Mesothelial cell of epicardium (in vitro differentiated cells): ENCODE results near the gene MSTO1. TPM values are rescaled to one million over a fixed set of nuclear protein-coding genes. Genes with fewer than 3 reads are reported as not detected.
"Not testable (repeated sequence)": the region's sequence is repeated elsewhere in the genome, so short reads cannot be mapped to it uniquely, and the experiment has no call there.

ENCODE experiments used
- DNase-seq, 2 experiments: peaks; one replicate each; pipeline ENCODE4 v3.0.0; 2021; ENCODE audit warnings: low spot score in 2 of 2; ENCODE audit not compliant: unreplicated experiment in 2 of 2
- H3K27ac Mint-ChIP-seq: 2 replicates; pipeline ENCODE4 v1.8.0; 2021; ENCODE audit warnings: mixed read lengths
- H3K27me3 Mint-ChIP-seq: 2 replicates; pipeline ENCODE4 v1.8.0; 2021; ENCODE audit warnings: low read depth, mixed read lengths
- H3K36me3 Mint-ChIP-seq: 2 replicates; pipeline ENCODE4 v1.8.0; 2021; ENCODE audit warnings: mixed read lengths
- H3K4me1 Mint-ChIP-seq: 2 replicates; pipeline ENCODE4 v1.8.0; 2021; ENCODE audit warnings: mixed read lengths
- H3K4me3 Mint-ChIP-seq: 2 replicates; pipeline ENCODE4 v1.8.0; 2021; ENCODE audit warnings: mild to moderate bottlenecking, moderate library complexity, mixed read lengths
- H3K9me3 Mint-ChIP-seq: 2 replicates; pipeline ENCODE4 v1.8.0; 2021; ENCODE audit warnings: mixed read lengths
- CTCF ChIP-seq: fragments of 200-600 bp; sonication (generic); IDR thresholded peaks from one replicate; pipeline ENCODE4 v1.5.0; 2021; ENCODE audit warnings: antibody characterized with exemption; ENCODE audit not compliant: unreplicated experiment
- total RNA-seq: library from RNA; stranded (reverse); gene quantifications from 3 replicates; pipeline ENCODE4 v1.2.1, GENCODE V29; 2021

The MSTO1 gene
- total RNA-seq, 1 donor from 2014 or later = 55.5 TPM

- no peak for DNase-seq
- peaks cover 12% of the 10 kb centered on the region for H3K9me3 Mint-ChIP-seq
- H3K4me1 Mint-ChIP-seq = no peaks in the 10 kb centered on the region
- no peaks in the 10 kb centered on the region for H3K36me3 Mint-ChIP-seq
- H3K4me3 Mint-ChIP-seq = no peak overlapping the region
- no peaks in the 10 kb centered on the region for H3K27me3 Mint-ChIP-seq
- TF ChIP-seq CTCF = no peak
- H3K27ac Mint-ChIP-seq = no peak overlapping the region
These were observed 13.3 kb downstream of the MSTO1 start for GRCh38 chr1:155623357-155623756.

GRCh38 chr1:155626428-155626827, 16.4 kb downstream of the MSTO1 start:
- H3K36me3 Mint-ChIP-seq, DNase-seq, H3K4me1 Mint-ChIP-seq, H3K27ac Mint-ChIP-seq, H3K27me3 Mint-ChIP-seq, H3K4me3 Mint-ChIP-seq: not testable (repeated sequence)
- H3K9me3 Mint-ChIP-seq = peaks cover 12% of the 10 kb centered on the region

- Mint-ChIP-seq H3K27me3 (no peaks in the 10 kb centered on the region), H3K27ac (no peak overlapping the region), H3K4me3 (no peak overlapping the region), H3K4me1 (peaks cover 4% of the 10 kb centered on the region), H3K36me3 (peaks cover 2% of the 10 kb centered on the region), H3K9me3 (peaks cover 15% of the 10 kb centered on the region)
- DNase-seq = no peak
- TF ChIP-seq CTCF = no peak
These were observed 26.6 kb downstream of the MSTO1 start for GRCh38 chr1:155636397-155637153.

- Mint-ChIP-seq H3K27me3 (no peaks in the 10 kb centered on the region), H3K9me3 (peaks cover 27% of the 10 kb centered on the region), H3K36me3 (peaks cover 13% of the 10 kb centered on the region), H3K4me1 (peaks cover 6% of the 10 kb centered on the region), H3K27ac (no peak overlapping the region), H3K4me3 (no peak overlapping the region)
- DNase-seq = no peak
- no peak for TF ChIP-seq CTCF
These were observed 30.3 kb downstream of the MSTO1 start for GRCh38 chr1:155640367-155640766.

- Mint-ChIP-seq H3K36me3 (peaks cover 11% of the 10 kb centered on the region), H3K9me3 (peaks cover 24% of the 10 kb centered on the region), H3K4me1 (peaks cover 15% of the 10 kb centered on the region)
- not testable (repeated sequence) for DNase-seq, H3K27ac Mint-ChIP-seq, H3K4me3 Mint-ChIP-seq, H3K27me3 Mint-ChIP-seq
These were observed 32.7 kb downstream of the MSTO1 start for GRCh38 chr1:155642559-155643180.

GRCh38 chr1:155643230-155643629, 33.2 kb downstream of the MSTO1 start:
- H3K4me3 Mint-ChIP-seq = no peak overlapping the region
- H3K27me3 Mint-ChIP-seq = no peaks in the 10 kb centered on the region
- H3K36me3 Mint-ChIP-seq = peaks cover 11% of the 10 kb centered on the region

More at GRCh38 chr1:155643230-155643629, 33.2 kb downstream of the MSTO1 start:
- Mint-ChIP-seq H3K9me3 (peaks cover 24% of the 10 kb centered on the region), H3K4me1 (peaks cover 17% of the 10 kb centered on the region), H3K27ac (no peak overlapping the region)
- DNase-seq = no peak
- TF ChIP-seq CTCF = no peak
